AG20443 (cell line): ENCODE data around the gene GAB4.
"Not testable (repeated sequence)": the region's sequence is repeated elsewhere in the genome, so short reads cannot be mapped to it uniquely, and the experiment has no call there.

Experiments
- DNase-seq: peaks from one replicate; pipeline ENCODE4 v3.0.0; 2012; ENCODE audit warnings: low spot score, mixed read lengths

Gene GAB4

GRCh38 chr22:16959345-16959930, 48.6 kb downstream of the GAB4 start:
- DNase-seq: peak; percentile 4

GRCh38 chr22:16958475-16958874, 49.5 kb downstream of the GAB4 start:
- DNase-seq: peak; percentile 8

GRCh38 chr22:16957781-16958180, 50.2 kb downstream of the GAB4 start:
- DNase-seq: peak; percentile 5

GRCh38 chr22:16956290-16956689, 51.7 kb downstream of the GAB4 start:
- no peak for DNase-seq

GRCh38 chr22:16955678-16956210, 52.3 kb downstream of the GAB4 start:
- DNase-seq: peak; percentile 7

- peak; percentile 4 for DNase-seq
Measured at GRCh38 chr22:16955081-16955480, 52.9 kb downstream of the GAB4 start.

- no peak for DNase-seq
Measured at GRCh38 chr22:16954060-16954403, 54.0 kb downstream of the GAB4 start.

GRCh38 chr22:16953206-16954059, 54.6 kb downstream of the GAB4 start:
- no peak for DNase-seq

GRCh38 chr22:16949561-16949960, 58.5 kb downstream of the GAB4 start:
- DNase-seq: no peak

GRCh38 chr22:16937811-16938210, 70.2 kb downstream of the GAB4 start:
- no peak for DNase-seq

GRCh38 chr22:16937209-16937608, 70.8 kb downstream of the GAB4 start:
- DNase-seq: not testable (repeated sequence)

GRCh38 chr22:16936625-16937024, 71.4 kb downstream of the GAB4 start:
- no peak for DNase-seq

GRCh38 chr22:16935209-16935608, 72.8 kb downstream of the GAB4 start:
- no peak for DNase-seq

GRCh38 chr22:16933291-16934282, 74.4 kb downstream of the GAB4 start:
- no peak for DNase-seq

GRCh38 chr22:16932577-16932976, 75.4 kb downstream of the GAB4 start:
- DNase-seq: peak; percentile 35

- no peak for DNase-seq
Measured at GRCh38 chr22:16925407-16925966, 82.5 kb downstream of the GAB4 start.

GRCh38 chr22:16922706-16923105, 85.3 kb downstream of the GAB4 start:
- no peak for DNase-seq

GRCh38 chr22:16922076-16922475, 85.9 kb downstream of the GAB4 start:
- DNase-seq: no peak

GRCh38 chr22:16917144-16918003, 90.6 kb downstream of the GAB4 start:
- DNase-seq: peak; percentile 80

- peak; percentile 30 for DNase-seq
Measured at GRCh38 chr22:16915701-16916100, 92.3 kb downstream of the GAB4 start.

GRCh38 chr22:16914911-16915310, 93.1 kb downstream of the GAB4 start:
- DNase-seq: not testable (repeated sequence)
